ENCODE results near the gene CEBPE. TPM values are rescaled to one million over a fixed set of nuclear protein-coding genes. Genes with fewer than 3 reads are reported as not detected.

The CEBPE gene
- polyA plus RNA-seq, 1 donor from 2014 or later, result not detected

- Histone ChIP-seq H3K27me3 (ENCODE audit: insufficient read depth, low read depth, low read length) (no peaks in the 10 kb centered on the region), H2AFZ (ENCODE audit: low read depth, low read length) (no peak overlapping the region), H3K9me2 (ENCODE audit: insufficient read depth, low read length) (no peaks in the 10 kb centered on the region), H3K4me3 (ENCODE audit: low read length) (no peak overlapping the region), H3F3A (ENCODE audit: insufficient read depth, low read length, poor library complexity, severe bottlenecking) (no peaks in the 10 kb centered on the region), H3K36me3 (ENCODE audit: insufficient read depth, low read length) (peaks cover 19% of the 10 kb centered on the region), H3K9ac (ENCODE audit: low read length) (no peak overlapping the region), H3K9me3 (ENCODE audit: low read length) (no peaks in the 10 kb centered on the region), H3K4me2 (ENCODE audit: low read length) (no peak overlapping the region), H4K20me1 (ENCODE audit: insufficient read depth) (no peaks in the 10 kb centered on the region), H3K79me2 (replicated peaks; ENCODE audit: insufficient read depth, low read length) (peaks cover 26% of the 10 kb centered on the region), H3K27ac (ENCODE audit: low read length) (no peak overlapping the region)
- TF ChIP-seq RAD21 (conservative IDR thresholded peaks at IDR 0.05), result no peak
- no peak for TF ChIP-seq REST (IDR thresholded peaks at IDR 0.05; ENCODE audit: borderline replicate concordance)
- no peak for TF ChIP-seq MXI1 (conservative IDR thresholded peaks at IDR 0.05; ENCODE audit: poor library complexity, severe bottlenecking)
- TF ChIP-seq TAF1 (IDR thresholded peaks at IDR 0.05; ENCODE audit: low read depth), result no peak
- no peak for TF ChIP-seq POLR2AphosphoS5 (IDR thresholded peaks at IDR 0.05)
- no peak for TF ChIP-seq CTCF (IDR thresholded peaks at IDR 0.05; ENCODE audit: poor library complexity, severe bottlenecking)
- TF ChIP-seq EP300 (conservative IDR thresholded peaks at IDR 0.05; ENCODE audit: poor library complexity, severe bottlenecking), result no peak
- TF ChIP-seq SMC3 (conservative IDR thresholded peaks at IDR 0.05; ENCODE audit: poor library complexity), result no peak
- TF ChIP-seq EZH2 (IDR thresholded peaks at IDR 0.05; ENCODE audit: borderline replicate concordance, insufficient read depth, low read length, poor library complexity, severe bottlenecking), result no peak
These were observed 44.1 kb downstream of the CEBPE start for GRCh38 chr14:23074906-23075305.

GRCh38 chr14:23071921-23072539 lies 47.0 kb downstream of the CEBPE start:
- Histone ChIP-seq H3K9me3 (ENCODE audit: low read length) (no peaks in the 10 kb centered on the region), H2AFZ (ENCODE audit: low read depth, low read length) (peak overlapping the region; percentile 65), H3F3A (ENCODE audit: insufficient read depth, low read length, poor library complexity, severe bottlenecking) (peaks cover 5% of the 10 kb centered on the region), H3K27me3 (ENCODE audit: insufficient read depth, low read depth, low read length) (no peaks in the 10 kb centered on the region), H3K27ac (ENCODE audit: low read length) (peak overlapping the region; percentile 93), H3K4me2 (ENCODE audit: low read length) (peak overlapping the region; percentile 97), H3K9me2 (ENCODE audit: insufficient read depth, low read length) (no peaks in the 10 kb centered on the region), H3K9ac (ENCODE audit: low read length) (peak overlapping the region; percentile 93), H3K4me3 (ENCODE audit: low read length) (peak overlapping the region; percentile 72), H4K20me1 (ENCODE audit: insufficient read depth) (peaks cover 14% of the 10 kb centered on the region), H3K79me2 (replicated peaks; ENCODE audit: insufficient read depth, low read length) (peaks cover 47% of the 10 kb centered on the region), H3K36me3 (ENCODE audit: insufficient read depth, low read length) (peaks cover 18% of the 10 kb centered on the region)
- TF ChIP-seq SMC3 (conservative IDR thresholded peaks at IDR 0.05; ENCODE audit: poor library complexity) (no peak), EP300 (conservative IDR thresholded peaks at IDR 0.05; ENCODE audit: poor library complexity, severe bottlenecking) (no peak), RAD21 (conservative IDR thresholded peaks at IDR 0.05) (no peak), CTCF (IDR thresholded peaks at IDR 0.05; ENCODE audit: poor library complexity, severe bottlenecking) (no peak), EZH2 (IDR thresholded peaks at IDR 0.05; ENCODE audit: borderline replicate concordance, insufficient read depth, low read length, poor library complexity, severe bottlenecking) (no peak), POLR2AphosphoS5 (IDR thresholded peaks at IDR 0.05) (no peak), MXI1 (conservative IDR thresholded peaks at IDR 0.05; ENCODE audit: poor library complexity, severe bottlenecking) (no peak)
